NCI-H1092 treated with DMSO at 0.1 percent for 48 hours (cell line): ENCODE data around the gene DNAH14.
"Not testable (repeated sequence)": the region's sequence is repeated elsewhere in the genome, so short reads cannot be mapped to it uniquely, and the experiment has no call there.

Source experiments
- DNase-seq: peaks from one replicate; lab custom pipeline; 2025; lab: John Stamatoyannopoulos, UW

The DNAH14 gene

GRCh38 chr1:225348400-225348799, 418.9 kb downstream of the DNAH14 start:
- no peak for DNase-seq

DNA sequence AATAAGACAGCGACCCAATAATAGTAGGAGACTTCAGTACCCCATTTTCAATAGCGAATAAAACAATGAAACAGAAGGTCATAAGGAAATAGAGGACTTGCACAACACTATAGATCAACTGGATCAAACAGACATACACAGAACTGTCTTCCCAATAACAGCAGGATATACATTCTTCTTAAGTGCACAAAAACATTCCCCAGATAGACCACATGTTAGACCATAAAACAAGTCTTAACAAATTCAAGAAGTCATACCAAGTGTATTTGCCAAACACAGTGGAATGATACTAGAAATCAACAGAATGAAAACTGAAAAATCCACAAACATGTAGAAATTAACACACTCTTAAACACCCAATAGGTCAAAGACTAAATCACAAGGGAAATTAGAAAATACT, 420.4 kb downstream of the DNAH14 start:
- no peak for DNase-seq

DNA sequence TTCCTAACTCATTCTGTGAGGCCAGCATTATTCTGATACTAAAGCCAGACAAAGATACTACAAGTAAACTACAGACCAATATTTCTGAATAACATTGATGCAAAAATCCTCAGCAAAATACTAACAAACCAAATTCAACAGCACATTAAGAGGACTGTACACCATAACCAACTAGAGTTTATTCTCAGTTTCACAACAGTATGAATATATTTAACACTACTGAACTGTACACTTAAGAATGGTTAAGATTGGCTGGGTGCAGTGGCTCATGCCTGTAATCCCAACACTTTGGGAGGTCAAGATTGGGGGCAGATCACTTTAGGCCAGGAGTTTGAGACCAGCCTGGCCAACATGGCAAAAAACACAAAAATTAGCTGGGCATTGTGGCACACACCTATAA, 421.4 kb downstream of the DNAH14 start:
- DNase-seq, result no peak

GRCh38 chr1:225354906-225355305, 425.4 kb downstream of the DNAH14 start:
- DNase-seq, result no peak

DNA sequence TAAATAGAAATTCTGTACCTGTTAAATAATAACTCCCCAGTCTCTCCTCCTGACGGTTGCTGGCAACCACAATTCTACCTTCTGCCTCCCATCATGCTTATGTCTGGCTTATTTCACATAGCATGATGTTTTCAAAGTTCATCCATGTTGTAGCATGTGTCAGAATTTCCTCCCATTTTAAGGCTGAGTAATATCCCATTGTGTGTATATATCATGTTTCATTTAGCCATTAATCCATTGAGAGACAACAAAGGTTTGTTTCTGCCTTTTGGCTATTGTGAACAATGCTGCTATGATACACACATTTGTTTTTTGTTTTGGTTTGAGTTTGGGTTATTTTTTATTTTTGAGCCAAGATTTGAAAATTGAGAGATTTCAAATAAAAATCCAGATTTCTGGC, 426.4 kb downstream of the DNAH14 start:
- no peak for DNase-seq

- no peak for DNase-seq
Observed at GRCh38 chr1:225360119-225360518, 430.6 kb downstream of the DNAH14 start.

DNA sequence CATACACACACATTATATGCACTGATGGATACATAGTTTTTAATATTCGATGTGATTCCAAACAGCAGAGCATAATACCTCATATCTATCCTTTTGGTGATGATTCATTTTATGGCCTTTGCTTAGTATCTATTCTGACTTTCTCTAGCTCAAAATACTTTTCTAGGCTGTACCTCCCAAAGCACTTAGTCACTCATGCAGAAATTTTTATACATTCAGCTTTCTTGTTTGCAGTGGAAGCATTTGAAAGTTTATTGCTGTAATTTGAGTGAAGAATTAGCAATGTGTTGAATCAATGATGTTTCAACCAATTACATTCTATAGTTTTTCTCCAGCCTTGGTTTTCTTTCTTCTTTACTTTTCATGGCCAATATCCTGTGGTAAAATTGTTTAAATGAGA, 431.7 kb downstream of the DNAH14 start:
- DNase-seq, result no peak

DNA sequence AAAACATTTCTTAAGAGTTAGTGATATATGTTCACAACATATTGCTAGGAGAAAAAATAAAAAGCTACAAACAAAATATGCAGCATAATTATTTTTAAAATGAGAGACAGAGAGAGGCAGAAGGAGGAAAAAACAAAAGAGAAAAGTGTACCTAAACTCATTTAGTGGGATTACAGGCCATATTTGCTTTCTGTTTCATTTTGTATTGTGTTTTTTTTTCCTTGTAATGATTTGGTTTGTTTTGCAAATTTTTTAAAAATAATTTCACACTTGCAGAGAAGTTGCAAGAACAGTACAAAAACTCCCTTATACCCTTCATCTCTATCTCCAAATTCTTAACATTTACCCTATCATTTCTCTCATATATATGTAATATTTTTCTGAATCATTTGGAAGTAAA, 433.3 kb downstream of the DNAH14 start:
- no peak for DNase-seq

- no peak for DNase-seq
Observed at GRCh38 chr1:225364439-225364838, 435.0 kb downstream of the DNAH14 start.

DNA sequence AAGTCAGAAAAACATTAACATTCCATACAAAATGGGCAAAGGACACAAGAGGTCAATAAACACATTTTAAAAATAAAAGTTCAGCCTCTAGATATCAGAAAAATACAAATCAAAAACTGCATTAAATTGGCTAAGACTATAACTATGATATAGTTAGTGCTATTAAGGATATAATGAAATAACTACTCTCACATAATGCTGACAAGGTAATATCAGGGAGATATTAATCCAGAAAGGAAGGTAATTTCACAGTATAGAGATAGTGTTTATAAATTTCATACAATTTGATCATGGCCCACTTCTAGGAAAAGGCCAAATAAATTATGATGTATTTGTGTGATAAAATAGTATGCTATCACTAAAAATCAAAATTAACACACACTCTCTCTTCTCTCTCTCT, 436.5 kb downstream of the DNAH14 start:
- DNase-seq, result no peak

DNA sequence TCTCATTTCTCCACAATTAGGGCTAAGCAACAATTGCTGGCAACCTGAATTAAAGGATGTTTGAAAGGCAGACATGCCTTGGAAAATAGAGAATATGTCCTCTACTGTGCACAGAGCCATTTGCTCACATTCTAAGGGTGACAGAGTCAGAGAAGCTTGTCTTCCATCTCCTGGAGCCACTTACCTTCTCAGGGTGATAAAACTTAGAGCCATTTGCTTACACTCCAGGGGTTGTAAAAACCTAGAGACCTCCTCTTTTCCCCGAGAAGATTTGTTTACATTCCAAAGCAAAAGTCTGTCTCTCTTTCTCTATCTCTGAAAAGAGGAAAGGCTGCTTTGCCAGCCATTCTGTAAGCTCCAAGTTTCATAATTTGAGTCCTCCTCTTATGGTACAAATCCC, 437.1 kb downstream of the DNAH14 start:
- DNase-seq, result no peak

DNA sequence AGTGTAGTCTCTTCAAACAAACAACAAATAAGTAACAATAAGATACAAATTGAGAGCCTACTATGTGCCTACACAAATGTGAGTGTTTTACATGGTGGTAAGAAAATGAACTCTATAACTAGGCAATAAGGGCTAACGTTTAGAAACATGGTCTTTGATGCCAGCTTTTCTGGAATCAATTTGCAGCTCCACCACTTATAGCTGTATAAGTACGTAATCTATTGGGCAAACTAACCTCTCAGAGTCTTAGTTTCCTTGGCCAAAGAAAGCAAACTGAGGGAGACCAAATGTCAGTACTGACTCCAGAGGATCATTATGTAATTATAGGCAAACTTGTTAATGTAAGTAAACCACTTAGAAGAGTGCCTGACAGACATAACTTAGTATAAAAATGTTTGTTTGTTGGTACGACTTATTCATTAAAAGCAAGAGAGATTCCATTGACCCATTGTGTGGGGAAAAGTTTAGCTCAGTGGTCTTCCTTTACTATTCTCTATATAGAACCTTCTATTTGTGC, 438.6 kb downstream of the DNAH14 start:
- DNase-seq, result no peak

- DNase-seq, result no peak
Observed at GRCh38 chr1:225371366-225372010, 442.0 kb downstream of the DNAH14 start.

DNA sequence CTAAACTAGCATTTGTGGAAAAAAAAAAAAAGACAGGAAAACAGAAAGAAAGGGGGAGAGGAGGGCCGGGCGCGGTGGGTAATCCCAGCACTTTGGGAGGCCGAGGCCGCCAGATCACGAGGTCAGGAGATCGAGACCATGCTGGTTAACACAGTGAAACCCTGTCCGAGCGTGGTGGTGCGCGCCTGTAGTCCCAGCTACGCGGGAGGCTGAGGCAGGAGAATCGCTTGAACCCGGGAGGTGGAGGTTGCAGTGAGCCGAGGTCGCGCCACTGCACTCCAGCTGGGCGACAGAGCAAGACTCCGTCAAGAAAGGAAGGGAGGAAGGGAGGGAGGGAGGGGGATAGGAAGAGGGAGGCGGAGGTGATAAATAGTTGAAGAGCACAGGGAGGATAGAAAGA, 443.7 kb downstream of the DNAH14 start:
- DNase-seq, result no peak

DNA sequence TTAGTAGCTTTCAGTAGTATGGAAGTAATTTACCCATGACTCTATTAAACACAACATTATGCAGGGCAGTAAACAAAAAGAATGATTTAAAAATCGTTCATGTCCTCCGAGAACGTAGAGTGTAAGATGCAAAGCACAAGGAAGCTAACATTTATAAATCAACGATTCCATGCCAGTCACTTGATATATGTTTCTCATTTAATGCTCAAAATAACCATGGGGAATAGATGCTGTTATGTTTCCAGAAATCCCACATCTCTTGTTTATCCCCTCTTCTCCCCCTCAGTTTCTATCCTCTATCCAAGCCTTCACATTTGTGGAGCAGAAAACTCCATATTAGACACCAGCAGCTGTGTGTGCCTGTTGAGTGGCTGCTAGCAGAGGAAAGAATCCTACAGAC, 445.5 kb downstream of the DNAH14 start:
- DNase-seq, result no peak

GRCh38 chr1:225378880-225379279, 449.4 kb downstream of the DNAH14 start:
- no peak for DNase-seq

- no peak for DNase-seq
Observed at GRCh38 chr1:225380691-225381090, 451.2 kb downstream of the DNAH14 start.

- not testable (repeated sequence) for DNase-seq
Observed at GRCh38 chr1:225386860-225387259, 457.4 kb downstream of the DNAH14 start.

DNA sequence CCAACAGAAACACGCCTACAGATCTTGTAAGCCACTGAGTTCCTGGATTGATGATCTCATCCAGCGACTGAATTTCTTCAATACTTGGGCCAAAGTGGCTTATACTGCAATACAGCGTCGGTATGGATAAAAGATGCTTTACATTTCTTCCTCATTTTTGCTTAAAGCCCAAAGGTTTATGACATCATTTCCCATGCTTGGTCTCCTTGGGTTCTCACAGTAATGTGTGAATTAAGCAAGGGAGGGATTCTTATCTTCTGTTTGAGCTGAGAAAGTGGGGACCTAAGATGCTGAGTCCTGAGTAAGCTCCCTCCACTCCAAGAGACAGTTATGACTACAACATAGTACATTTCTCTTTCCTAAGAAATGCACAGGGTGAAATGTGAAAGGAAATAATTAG, 458.9 kb downstream of the DNAH14 start:
- no peak for DNase-seq

DNA sequence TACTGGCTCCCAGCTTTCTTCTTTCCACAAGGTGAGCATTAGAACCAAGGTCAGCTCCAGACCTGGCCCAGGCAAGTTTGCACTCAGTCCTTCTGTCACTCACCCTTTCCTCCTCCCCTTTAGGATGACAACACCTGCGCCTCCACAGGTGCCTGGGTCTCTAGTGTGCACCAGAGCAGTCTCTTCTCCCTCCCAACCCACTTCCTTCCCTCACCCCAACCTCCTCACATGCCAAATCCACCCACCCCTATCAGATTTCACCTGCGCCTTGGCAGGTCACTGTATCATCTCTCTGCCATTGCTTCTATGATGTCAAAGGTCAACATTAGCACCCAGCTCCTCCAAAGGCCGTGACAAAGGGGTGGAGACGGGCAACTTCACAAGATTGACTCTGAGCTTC, 460.4 kb downstream of the DNAH14 start:
- no peak for DNase-seq

- no peak for DNase-seq
Observed at GRCh38 chr1:225396357-225396756, 466.9 kb downstream of the DNAH14 start.

DNA sequence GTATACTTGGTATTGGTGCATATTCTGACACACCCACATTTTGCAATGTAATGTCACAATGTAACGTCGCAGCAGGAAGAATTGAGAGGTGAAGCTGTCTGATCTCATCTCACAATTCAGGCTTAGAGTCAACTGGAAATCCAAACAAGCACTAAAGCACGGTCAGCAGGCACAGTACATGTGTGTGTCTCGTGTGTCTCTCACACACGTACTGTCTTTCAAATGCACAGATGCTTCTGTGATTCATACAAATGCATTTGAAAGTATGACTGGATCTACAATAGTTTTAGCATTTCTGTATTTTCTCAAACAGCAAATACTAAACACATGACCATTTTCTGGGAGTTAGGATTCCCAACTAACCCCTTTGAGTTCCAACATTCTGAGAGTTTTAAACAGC, 471.5 kb downstream of the DNAH14 start:
- DNase-seq, result no peak

DNA sequence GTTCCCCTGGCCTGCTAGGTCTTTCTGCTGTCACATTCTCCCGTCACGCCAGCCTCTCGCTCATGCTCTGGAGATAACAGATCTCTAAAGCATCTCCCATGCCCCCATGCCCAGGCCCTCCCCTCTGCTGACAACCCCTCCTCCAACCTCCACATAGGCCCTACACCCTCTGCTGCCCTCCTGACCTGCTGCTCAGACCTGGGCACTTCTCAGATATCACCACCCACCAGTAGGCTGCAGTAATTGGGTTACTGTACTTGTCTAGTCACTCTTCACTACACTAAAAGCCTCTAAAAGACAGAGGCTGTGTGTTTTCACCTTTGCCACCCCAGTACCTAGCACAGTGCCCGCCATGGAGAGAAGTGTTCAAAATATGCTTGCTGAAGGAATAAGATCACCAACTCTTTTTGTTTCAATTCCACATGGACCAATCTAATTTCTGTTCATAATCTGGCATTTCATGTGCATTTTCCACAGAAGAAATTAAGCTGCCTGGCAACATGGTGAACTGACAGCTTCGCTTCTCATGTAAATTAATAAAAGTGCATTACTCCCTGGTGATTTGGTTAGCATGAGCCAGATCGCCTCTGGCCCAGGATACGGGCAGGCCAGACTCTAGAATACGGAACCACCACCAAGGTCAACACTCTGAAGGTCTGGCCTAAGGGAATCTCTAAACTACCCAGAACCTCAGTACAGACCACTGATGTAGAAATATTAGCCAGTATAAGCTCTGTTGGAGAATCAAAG, 477.7 kb downstream of the DNAH14 start:
- DNase-seq, result no peak

GRCh38 chr1:225407755-225408154, 478.3 kb downstream of the DNAH14 start:
- no peak for DNase-seq
